GM04504 (cell line): ENCODE results near the gene TBL1X.

Source experiments
- DNase-seq: peaks from one replicate; pipeline ENCODE4 v3.0.0-alpha.2; 2012; ENCODE audit warnings: low read depth

TBL1X gene

GRCh38 chrX:9498236-9498635 lies 33.4 kb downstream of the TBL1X start:
- DNase-seq, result no peak

- no peak for DNase-seq
Observed at GRCh38 chrX:9500584-9500983, 35.7 kb downstream of the TBL1X start.

DNA sequence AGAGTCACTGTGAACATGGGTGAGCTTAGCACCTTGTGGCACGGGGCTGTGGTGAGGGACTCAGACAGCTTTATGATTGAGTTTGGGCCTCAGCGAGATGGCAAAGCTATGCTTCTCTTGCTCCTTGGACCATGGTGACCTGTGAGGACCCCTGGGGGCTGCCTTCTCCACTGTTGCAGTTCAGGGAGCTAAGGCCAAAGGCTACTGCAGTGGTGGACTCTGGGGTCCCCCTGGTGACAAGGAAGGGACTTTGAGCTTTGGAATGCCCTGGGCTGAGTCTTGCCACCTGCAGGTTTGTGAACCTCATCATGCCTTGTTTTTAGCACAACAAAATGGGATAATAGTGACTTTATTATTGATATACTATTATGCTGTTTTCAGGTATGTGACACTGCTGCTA lies 36.5 kb downstream of the TBL1X start:
- DNase-seq, result no peak

DNA sequence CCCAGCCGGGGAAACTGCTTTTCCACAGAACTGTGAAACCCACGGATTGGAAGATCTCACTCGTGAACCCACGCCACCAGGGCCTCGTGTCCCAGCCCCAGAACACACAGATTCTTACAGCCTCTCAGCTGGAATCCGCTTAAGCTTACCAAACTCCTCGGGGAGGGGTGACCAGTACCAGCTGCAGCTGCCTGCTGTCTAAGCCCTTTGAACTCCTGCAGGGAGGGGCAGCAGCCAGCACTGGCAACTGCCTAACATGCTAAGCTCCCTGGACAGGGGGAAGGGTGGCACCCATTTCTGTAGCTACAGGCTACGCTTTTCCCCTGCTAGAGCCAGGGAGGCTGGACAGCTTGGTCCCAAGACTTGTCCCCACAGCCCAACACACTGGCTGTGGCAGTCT lies 38.4 kb downstream of the TBL1X start:
- no peak for DNase-seq

GRCh38 chrX:9510366-9510765 lies 45.5 kb downstream of the TBL1X start:
- no peak for DNase-seq

GRCh38 chrX:9510980-9511379 lies 46.1 kb downstream of the TBL1X start:
- no peak for DNase-seq

GRCh38 chrX:9515489-9515888 lies 50.6 kb downstream of the TBL1X start:
- DNase-seq, result no peak

DNA sequence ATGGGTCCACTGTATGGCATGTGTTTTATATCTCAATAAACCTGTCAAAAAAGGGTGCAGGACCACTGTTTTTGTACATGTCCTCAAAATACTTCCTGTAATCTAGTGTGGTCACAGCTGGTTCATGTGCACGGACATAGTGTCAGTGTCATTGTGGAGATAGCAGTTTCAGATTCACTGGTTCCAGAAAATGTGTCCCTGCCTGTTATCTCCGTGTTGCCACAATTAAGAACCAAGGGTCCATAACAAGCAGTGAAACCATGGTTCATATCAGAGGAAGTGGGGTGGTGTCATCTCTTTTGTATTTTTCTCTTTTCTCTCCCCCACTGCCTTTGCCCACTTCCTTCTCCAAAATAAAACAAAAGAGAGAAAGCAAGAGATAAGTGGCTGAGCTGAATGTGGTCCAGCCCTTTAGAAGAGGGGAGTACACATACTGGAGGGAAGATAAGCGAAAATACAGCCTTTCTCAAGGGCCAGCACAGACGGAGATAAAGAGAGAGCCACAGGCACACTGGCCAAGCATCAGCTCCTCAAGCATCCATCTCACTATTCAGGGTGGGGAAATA lies 51.2 kb downstream of the TBL1X start:
- no peak for DNase-seq

- DNase-seq, result no peak
Observed at GRCh38 chrX:9516635-9517034, 51.8 kb downstream of the TBL1X start.

GRCh38 chrX:9518051-9518450 lies 53.2 kb downstream of the TBL1X start:
- no peak for DNase-seq

GRCh38 chrX:9518889-9519288 lies 54.0 kb downstream of the TBL1X start:
- DNase-seq, result no peak

- DNase-seq, result no peak
Observed at GRCh38 chrX:9519546-9520216, 54.8 kb downstream of the TBL1X start.

- no peak for DNase-seq
Observed at GRCh38 chrX:9520217-9520590, 55.3 kb downstream of the TBL1X start.

DNA sequence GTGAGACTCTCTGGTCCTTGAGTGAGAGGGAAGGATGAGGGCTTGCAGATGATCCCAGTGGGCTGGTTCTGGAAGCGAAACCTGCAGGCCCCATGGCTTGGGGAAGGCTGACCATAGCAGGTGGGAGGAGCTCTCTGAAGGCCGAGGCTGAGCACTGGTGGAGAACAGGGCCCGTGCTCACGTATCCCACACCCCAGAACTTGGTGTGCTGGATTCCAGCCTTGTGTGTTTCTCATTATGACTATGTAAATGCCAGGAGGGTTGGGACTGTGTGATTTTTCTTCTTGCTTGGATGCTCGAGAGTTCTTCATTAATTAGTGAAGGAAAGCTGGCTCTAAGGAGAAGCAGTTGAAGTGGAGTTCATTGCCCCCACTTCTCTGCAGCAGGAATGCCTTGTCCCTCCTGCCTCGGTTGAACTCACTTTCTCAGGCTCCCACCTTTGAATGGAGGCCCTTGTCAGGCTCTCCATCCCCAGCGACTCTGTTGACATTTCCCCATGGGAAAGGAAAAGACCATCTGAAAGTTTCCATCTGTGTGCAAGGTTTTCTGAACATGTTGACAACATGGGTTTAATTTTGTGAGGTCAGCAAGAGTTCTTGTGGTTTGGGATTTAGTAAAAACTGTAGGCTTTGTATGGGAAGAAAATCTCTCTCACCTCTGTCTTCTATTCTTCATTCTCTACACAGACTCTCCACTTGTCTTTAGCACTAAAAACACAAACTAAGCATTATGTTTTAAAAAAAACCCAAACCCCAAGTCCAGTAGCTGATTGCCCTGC lies 57.7 kb downstream of the TBL1X start:
- no peak for DNase-seq

DNA sequence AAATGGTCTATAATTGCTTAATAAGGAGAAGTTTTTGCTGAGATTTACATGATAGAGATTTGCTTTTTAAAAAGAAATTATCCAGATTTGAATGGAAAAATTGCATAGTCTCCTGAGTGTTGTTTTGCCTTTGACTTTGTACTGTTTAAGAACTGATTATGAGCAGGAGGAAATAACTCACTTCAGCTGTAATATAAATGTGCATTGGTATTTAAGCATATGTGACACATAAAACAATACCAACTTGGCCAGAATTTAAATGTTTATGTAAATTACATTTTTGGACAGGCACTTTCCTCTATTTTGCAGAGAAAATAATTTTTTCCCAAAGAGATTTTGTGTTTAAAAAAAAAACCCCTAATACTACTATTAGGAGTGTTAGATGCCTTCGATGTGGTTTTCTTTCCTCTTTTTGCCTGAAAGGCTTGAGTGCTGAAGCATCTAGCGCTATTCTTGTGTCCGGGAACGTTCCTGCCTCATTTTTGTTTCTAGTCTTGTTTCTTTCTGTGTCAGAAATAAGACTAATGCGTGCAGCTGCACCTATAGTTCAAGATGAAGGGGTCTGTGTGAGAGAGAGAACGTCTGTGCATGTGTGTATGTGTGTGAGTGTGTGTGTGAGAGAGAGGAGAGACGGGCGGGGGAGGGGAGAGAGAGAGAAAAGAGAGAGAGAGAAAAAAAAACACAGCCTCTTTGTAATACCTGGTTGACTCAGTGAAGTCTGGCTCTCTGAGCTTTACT lies 60.8 kb downstream of the TBL1X start:
- no peak for DNase-seq

GRCh38 chrX:9526965-9527364 lies 62.1 kb downstream of the TBL1X start:
- DNase-seq, result no peak

- no peak for DNase-seq
Observed at GRCh38 chrX:9528498-9528897, 63.6 kb downstream of the TBL1X start.

DNA sequence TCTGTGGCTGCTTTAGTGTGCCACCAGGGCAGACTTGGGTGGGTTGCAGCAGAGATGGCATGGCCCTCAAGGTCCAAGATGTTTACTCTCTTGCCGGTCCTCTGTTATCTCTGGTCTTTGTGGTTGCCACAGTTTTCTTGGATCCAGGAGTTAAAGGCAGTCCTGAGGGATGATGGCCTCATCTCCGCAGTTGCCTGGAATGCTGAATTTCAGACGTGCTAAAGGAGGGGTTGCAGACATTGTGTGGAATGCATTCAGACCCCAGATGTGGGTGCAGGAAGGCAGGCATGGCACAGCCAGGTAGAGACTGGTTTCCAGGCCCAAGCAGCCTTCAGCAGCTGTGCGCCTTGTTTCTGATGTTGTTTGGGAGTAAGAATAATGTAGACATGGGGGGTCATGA lies 64.4 kb downstream of the TBL1X start:
- no peak for DNase-seq

GRCh38 chrX:9530848-9531274 lies 66.0 kb downstream of the TBL1X start:
- DNase-seq, result peak; percentile 66

- DNase-seq, result no peak
Observed at GRCh38 chrX:9532349-9532748, 67.5 kb downstream of the TBL1X start.

- no peak for DNase-seq
Observed at GRCh38 chrX:9533611-9534010, 68.8 kb downstream of the TBL1X start.

DNA sequence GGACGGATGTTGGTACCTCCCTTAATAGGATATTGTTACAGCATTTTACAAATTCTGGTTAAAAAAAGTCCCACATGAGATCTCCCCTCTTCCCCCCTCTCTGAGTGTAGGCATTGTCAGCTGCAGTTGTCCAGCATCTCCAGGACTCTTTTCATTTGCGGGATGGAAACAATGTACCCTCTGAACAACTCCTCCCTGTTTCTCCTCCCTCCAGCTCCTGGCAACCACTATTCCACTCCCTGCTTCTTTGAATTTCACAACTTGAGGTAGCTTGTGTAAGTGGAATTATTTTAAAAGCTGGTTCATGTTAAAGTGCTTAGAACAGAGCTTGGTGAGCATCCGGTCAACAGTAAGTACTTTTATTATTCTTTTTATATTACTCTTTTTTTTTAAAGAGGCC lies 69.8 kb downstream of the TBL1X start:
- DNase-seq, result no peak

DNA sequence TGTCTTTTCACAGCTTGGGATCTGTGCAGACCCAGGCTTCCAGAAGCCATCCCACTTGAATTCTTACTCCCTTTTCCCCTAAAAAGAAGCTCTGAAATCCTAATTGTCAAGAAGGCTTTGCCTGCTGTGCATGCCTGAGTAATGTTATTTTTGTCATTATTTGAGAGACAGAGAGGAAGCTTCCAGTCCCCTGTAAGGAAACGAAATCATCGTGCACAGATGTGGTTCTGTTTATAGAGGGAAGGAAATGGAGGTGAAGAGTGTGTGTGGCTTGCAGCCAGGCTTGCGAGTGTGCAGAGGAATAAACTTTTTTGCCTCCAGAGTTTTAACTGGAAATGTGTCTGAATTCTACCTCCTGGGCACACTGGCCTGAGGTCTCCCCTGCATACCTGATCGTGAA lies 70.2 kb downstream of the TBL1X start:
- no peak for DNase-seq
